Activated naive CD4-positive, alpha-beta T cell treated with anti-CD3 and anti-CD28 coated beads, Interleukin-2, amount 10 ng/mL, durations not matched to agents 7 days and 5 days (primary cell): Measurements from ENCODE around the gene UHRF2.
A peak's percentile ranks its signal among the peaks of the same experiment; 100 is the strongest.

Experiments used
- CTCF ChIA-PET: fragments of 350-600 bp; sonication (Branson Sonifier 250); formaldehyde crosslinking; loops from one replicate; lab custom pipeline; 2021; ENCODE audit warnings: antibody characterized with exemption; lab: Charles Lee
- DNase-seq: peaks from one replicate; pipeline ENCODE4 v3.0.0-alpha.2; 2020
- H3K27ac Mint-ChIP-seq: one replicate; pipeline ENCODE4 v1.8.0; 2021; ENCODE audit warnings: mild to moderate bottlenecking, moderate library complexity, mixed read lengths
- H3K27me3 Mint-ChIP-seq: one replicate; pipeline ENCODE4 v1.8.0; 2021; ENCODE audit warnings: mild to moderate bottlenecking, mixed read lengths
- H3K36me3 Mint-ChIP-seq: one replicate; pipeline ENCODE4 v1.8.0; 2021; ENCODE audit warnings: mixed read lengths
- H3K4me1 Mint-ChIP-seq: one replicate; pipeline ENCODE4 v1.8.0; 2021; ENCODE audit warnings: mixed read lengths
- H3K4me3 Mint-ChIP-seq: one replicate; pipeline ENCODE4 v1.8.0; 2021; ENCODE audit warnings: mild to moderate bottlenecking, moderate library complexity, mixed read lengths
- H3K9me3 Mint-ChIP-seq: one replicate; pipeline ENCODE4 v1.8.0; 2021; ENCODE audit warnings: mixed read lengths

Gene UHRF2

GRCh38 chr9:6413365-6414246 is 607 bp downstream of the UHRF2 start:
- peaks cover under 1% of the 10 kb centered on the region for H3K27me3 Mint-ChIP-seq
- H3K36me3 Mint-ChIP-seq = peaks cover 34% of the 10 kb centered on the region
- H3K4me1 Mint-ChIP-seq = peaks cover 44% of the 10 kb centered on the region
- no peaks in the 10 kb centered on the region for H3K9me3 Mint-ChIP-seq
- peak overlapping the region; percentile 91 for H3K27ac Mint-ChIP-seq
- peak overlapping the region; percentile 81 for H3K4me3 Mint-ChIP-seq
- CTCF ChIA-PET = interaction anchor here (1.1 to 3.4 kb wide), 5 partner anchors 13 to 265 kb away, joined by 3 to 9 read pairs (median 4); no protein-coding TSS in a partner anchor
- DNase-seq = peak; percentile 58

- no peak for DNase-seq
- H3K4me3 Mint-ChIP-seq = peak overlapping the region; percentile 81
- H3K27ac Mint-ChIP-seq = peak overlapping the region; percentile 85
- no peaks in the 10 kb centered on the region for H3K9me3 Mint-ChIP-seq
- no peaks in the 10 kb centered on the region for H3K27me3 Mint-ChIP-seq
- CTCF ChIA-PET = interaction anchor here (1.3 to 3.4 kb wide), 5 partner anchors 13 to 264 kb away, joined by 3 to 9 read pairs (median 7); no protein-coding TSS in a partner anchor
- peaks cover 50% of the 10 kb centered on the region for H3K4me1 Mint-ChIP-seq
- peaks cover 39% of the 10 kb centered on the region for H3K36me3 Mint-ChIP-seq
These were observed 1.2 kb downstream of the UHRF2 start for GRCh38 chr9:6414247-6414641.

- H3K4me1 Mint-ChIP-seq = peaks cover 54% of the 10 kb centered on the region
- no peaks in the 10 kb centered on the region for H3K9me3 Mint-ChIP-seq
- peak overlapping the region; percentile 85 for H3K27ac Mint-ChIP-seq
- CTCF ChIA-PET = interaction anchor here (1.3 to 3.4 kb wide), 5 partner anchors 12 to 263 kb away, joined by 3 to 9 read pairs (median 7); no protein-coding TSS in a partner anchor
- H3K27me3 Mint-ChIP-seq = no peaks in the 10 kb centered on the region
- no peak for DNase-seq
- H3K36me3 Mint-ChIP-seq = peaks cover 41% of the 10 kb centered on the region
- peak overlapping the region; percentile 81 for H3K4me3 Mint-ChIP-seq
These were observed 2.3 kb downstream of the UHRF2 start for GRCh38 chr9:6415266-6415665.

- Mint-ChIP-seq H3K27ac (no peak overlapping the region), H3K4me1 (peaks cover 61% of the 10 kb centered on the region), H3K27me3 (no peaks in the 10 kb centered on the region), H3K36me3 (peaks cover 49% of the 10 kb centered on the region), H3K9me3 (no peaks in the 10 kb centered on the region), H3K4me3 (no peak overlapping the region)
- CTCF ChIA-PET = no interaction called here
- no peak for DNase-seq
These were observed 4.2 kb downstream of the UHRF2 start for GRCh38 chr9:6417186-6417585.

GRCh38 chr9:6418764-6419163 is 5.8 kb downstream of the UHRF2 start:
- no peak for DNase-seq
- CTCF ChIA-PET = no interaction called here
- Mint-ChIP-seq H3K27ac (no peak overlapping the region), H3K4me1 (peaks cover 60% of the 10 kb centered on the region), H3K9me3 (no peaks in the 10 kb centered on the region), H3K4me3 (no peak overlapping the region), H3K27me3 (no peaks in the 10 kb centered on the region), H3K36me3 (peaks cover 57% of the 10 kb centered on the region)

GRCh38 chr9:6424940-6425339 is 11.9 kb downstream of the UHRF2 start:
- peaks cover 53% of the 10 kb centered on the region for H3K36me3 Mint-ChIP-seq
- H3K27me3 Mint-ChIP-seq = no peaks in the 10 kb centered on the region
- no peak for DNase-seq
- H3K4me3 Mint-ChIP-seq = no peak overlapping the region
- H3K4me1 Mint-ChIP-seq = peaks cover 46% of the 10 kb centered on the region
- no peaks in the 10 kb centered on the region for H3K9me3 Mint-ChIP-seq
- CTCF ChIA-PET = interaction anchor here (1.6 kb wide), 1 partner anchor 12 kb away, joined by 3 read pairs; the partner anchor contains the start of gene UHRF2
- no peak overlapping the region for H3K27ac Mint-ChIP-seq

DNA sequence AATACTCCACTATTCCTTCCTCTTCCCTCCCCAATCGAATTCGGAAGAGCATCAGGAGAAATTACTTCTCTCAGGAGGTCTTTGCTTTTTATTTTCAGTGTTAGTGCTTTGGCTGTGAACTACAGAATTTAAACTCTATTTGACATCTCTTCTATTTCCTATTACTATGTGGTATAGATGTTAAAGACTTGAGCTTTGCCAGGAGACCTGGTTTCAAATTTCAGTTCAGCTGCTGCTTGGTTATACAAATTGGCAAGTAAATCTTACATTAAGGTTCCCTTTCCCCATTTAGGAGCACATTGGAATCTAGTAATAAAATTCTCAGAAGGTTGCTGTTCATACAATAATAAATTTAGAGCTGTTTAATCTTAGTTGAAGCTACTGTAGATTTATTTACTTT is 13.1 kb downstream of the UHRF2 start:
- Mint-ChIP-seq H3K4me1 (peaks cover 52% of the 10 kb centered on the region), H3K4me3 (no peak overlapping the region), H3K9me3 (no peaks in the 10 kb centered on the region), H3K27me3 (no peaks in the 10 kb centered on the region), H3K36me3 (peaks cover 57% of the 10 kb centered on the region), H3K27ac (no peak overlapping the region)
- CTCF ChIA-PET = interaction anchor here (1.1 to 3.2 kb wide), 2 partner anchors 12 to 16 kb away, joined by 3 to 9 read pairs; partner anchors contain the start of gene UHRF2
- DNase-seq = no peak

GRCh38 chr9:6428940-6429889 is 16.2 kb downstream of the UHRF2 start:
- peak overlapping the region; percentile 86 for H3K27ac Mint-ChIP-seq
- H3K36me3 Mint-ChIP-seq = peaks cover 51% of the 10 kb centered on the region
- H3K27me3 Mint-ChIP-seq = no peaks in the 10 kb centered on the region
- peak overlapping the region; percentile 7 for H3K4me3 Mint-ChIP-seq
- H3K4me1 Mint-ChIP-seq = peaks cover 68% of the 10 kb centered on the region
- H3K9me3 Mint-ChIP-seq = no peaks in the 10 kb centered on the region
- CTCF ChIA-PET = interaction anchor here (0.6 to 0.8 kb wide), 4 partner anchors 22 to 680 kb away, joined by 3 read pairs; no protein-coding TSS in a partner anchor
- peak; percentile 39 for DNase-seq

GRCh38 chr9:6431038-6431437 is 18.0 kb downstream of the UHRF2 start:
- DNase-seq = no peak
- H3K9me3 Mint-ChIP-seq = no peaks in the 10 kb centered on the region
- H3K4me1 Mint-ChIP-seq = peaks cover 65% of the 10 kb centered on the region
- peaks cover 46% of the 10 kb centered on the region for H3K36me3 Mint-ChIP-seq
- H3K27me3 Mint-ChIP-seq = no peaks in the 10 kb centered on the region
- H3K4me3 Mint-ChIP-seq = no peak overlapping the region
- H3K27ac Mint-ChIP-seq = no peak overlapping the region
- CTCF ChIA-PET = interaction anchor here (1.6 to 1.7 kb wide), 2 partner anchors 16 to 37 kb away, joined by 3 to 4 read pairs; no protein-coding TSS in a partner anchor

DNA sequence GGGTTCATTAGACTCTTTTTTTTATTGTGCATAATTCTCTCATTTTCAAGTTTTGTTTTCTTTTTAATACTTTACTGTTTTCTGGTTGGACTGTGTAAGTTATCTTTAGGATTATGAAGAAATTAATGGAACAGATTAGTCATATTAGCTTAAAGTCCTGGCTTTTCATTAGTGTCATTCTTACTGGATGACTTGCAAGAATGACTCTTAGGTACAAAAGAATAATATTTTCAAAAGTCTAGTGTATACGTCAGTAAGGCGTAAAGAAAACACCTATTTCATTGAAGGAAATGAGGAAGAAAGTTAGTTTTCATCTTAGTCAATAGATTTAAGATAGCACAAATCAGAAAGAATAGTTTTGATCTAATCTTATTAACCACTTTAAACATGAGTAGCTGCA is 20.4 kb downstream of the UHRF2 start:
- no peaks in the 10 kb centered on the region for H3K9me3 Mint-ChIP-seq
- no peak overlapping the region for H3K4me3 Mint-ChIP-seq
- peaks cover 54% of the 10 kb centered on the region for H3K4me1 Mint-ChIP-seq
- H3K36me3 Mint-ChIP-seq = peaks cover 45% of the 10 kb centered on the region
- CTCF ChIA-PET = no interaction called here
- DNase-seq = no peak
- H3K27me3 Mint-ChIP-seq = no peaks in the 10 kb centered on the region
- H3K27ac Mint-ChIP-seq = no peak overlapping the region

GRCh38 chr9:6439051-6439703 is 26.2 kb downstream of the UHRF2 start:
- CTCF ChIA-PET = no interaction called here
- no peak overlapping the region for H3K4me3 Mint-ChIP-seq
- no peak for DNase-seq
- peaks cover 11% of the 10 kb centered on the region for H3K4me1 Mint-ChIP-seq
- no peak overlapping the region for H3K27ac Mint-ChIP-seq
- H3K27me3 Mint-ChIP-seq = no peaks in the 10 kb centered on the region
- H3K36me3 Mint-ChIP-seq = peaks cover 35% of the 10 kb centered on the region
- H3K9me3 Mint-ChIP-seq = no peaks in the 10 kb centered on the region

DNA sequence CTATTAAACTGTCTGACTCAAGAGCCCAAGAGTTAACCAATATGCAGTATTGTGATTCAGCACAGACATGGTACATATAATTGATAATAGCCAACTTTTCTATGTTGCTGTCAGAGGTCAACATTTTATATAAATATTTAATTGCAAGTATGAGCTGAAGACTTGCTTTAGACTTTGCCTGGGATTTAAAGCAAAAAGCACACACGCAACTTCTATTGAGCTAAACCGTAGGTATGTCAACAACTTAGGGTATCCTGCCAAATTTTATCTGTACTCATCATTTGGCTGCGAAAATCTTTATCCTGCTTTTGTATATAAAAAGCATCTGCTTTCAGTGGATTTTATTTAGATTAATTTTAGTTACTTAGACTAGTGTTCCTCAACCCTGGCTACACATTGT is 27.4 kb downstream of the UHRF2 start:
- peaks cover 29% of the 10 kb centered on the region for H3K36me3 Mint-ChIP-seq
- no peaks in the 10 kb centered on the region for H3K27me3 Mint-ChIP-seq
- DNase-seq = no peak
- H3K4me1 Mint-ChIP-seq = peaks cover 11% of the 10 kb centered on the region
- no peak overlapping the region for H3K4me3 Mint-ChIP-seq
- H3K9me3 Mint-ChIP-seq = no peaks in the 10 kb centered on the region
- CTCF ChIA-PET = no interaction called here
- no peak overlapping the region for H3K27ac Mint-ChIP-seq

- CTCF ChIA-PET = no interaction called here
- Mint-ChIP-seq H3K36me3 (peaks cover 30% of the 10 kb centered on the region), H3K9me3 (no peaks in the 10 kb centered on the region), H3K4me1 (peaks cover 9% of the 10 kb centered on the region), H3K27me3 (no peaks in the 10 kb centered on the region), H3K27ac (no peak overlapping the region), H3K4me3 (no peak overlapping the region)
- DNase-seq = no peak
These were observed 28.3 kb downstream of the UHRF2 start for GRCh38 chr9:6441269-6441668.
